DMS114 treated with DMSO at 0.1 percent for 48 hours (cell line): Measurements from ENCODE around the gene HCN2.
A peak's percentile ranks its signal among the peaks of the same experiment; 100 is the strongest.

ENCODE experiments used
- DNase-seq: peaks from one replicate; lab custom pipeline; 2025; ENCODE audit not compliant: unreplicated experiment; lab: John Stamatoyannopoulos, UW

HCN2 gene

DNA sequence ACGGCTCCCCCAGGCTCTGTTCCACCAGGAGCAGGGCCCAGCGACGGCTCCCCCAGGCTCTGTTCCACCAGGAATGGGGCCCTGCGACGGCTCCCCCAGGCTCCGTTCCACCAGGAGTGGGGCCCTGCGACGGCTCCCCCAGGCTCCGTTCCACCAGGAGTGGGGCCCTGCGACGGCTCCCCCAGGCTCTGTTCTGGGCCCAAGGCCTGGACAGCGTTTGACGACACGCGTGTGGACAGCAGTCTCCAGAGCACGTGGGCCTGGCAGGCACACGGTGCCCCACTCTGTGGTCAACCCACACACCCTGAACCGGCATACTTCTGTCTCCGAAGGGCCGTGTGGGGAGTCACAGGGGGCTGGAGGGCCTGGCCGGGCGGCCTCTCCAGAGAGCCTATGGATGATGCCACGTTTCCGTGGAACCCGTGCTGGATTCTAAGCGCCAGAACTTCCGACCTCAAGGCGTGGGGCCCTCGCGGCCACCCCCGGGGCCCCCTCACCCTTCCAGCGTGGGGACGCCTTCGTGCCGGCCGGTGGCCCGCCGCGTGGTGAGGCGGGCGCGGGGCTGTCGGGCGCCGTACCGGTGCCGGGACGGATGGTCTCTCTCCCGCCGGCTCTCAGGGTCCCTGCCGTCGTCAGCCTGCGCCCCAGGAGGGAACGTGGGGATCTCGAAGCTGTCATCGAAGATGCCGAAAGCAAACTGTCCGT is 61.6 kb downstream of the HCN2 start:
- DNase-seq: no peak

DNA sequence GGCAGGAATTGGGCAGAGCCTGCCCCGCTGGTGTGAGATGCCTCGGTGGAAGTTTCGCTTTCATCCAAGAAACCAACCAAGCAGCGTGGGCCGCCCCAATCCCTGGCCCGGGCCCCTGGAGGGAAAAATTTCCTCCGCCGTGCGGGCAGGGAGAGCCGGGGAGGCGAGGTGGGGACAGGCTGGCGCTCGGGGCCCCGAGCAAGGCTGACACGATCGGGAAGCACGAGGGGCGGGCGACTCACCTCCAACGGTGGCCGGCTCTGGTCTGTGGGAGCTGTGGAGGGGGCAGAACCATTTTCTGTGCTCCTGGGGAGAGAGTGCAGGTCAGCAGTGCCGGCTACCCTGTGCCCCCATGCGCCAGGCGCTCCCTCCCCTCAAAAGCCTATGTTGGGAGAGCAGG is 62.3 kb downstream of the HCN2 start:
- DNase-seq: no peak

DNA sequence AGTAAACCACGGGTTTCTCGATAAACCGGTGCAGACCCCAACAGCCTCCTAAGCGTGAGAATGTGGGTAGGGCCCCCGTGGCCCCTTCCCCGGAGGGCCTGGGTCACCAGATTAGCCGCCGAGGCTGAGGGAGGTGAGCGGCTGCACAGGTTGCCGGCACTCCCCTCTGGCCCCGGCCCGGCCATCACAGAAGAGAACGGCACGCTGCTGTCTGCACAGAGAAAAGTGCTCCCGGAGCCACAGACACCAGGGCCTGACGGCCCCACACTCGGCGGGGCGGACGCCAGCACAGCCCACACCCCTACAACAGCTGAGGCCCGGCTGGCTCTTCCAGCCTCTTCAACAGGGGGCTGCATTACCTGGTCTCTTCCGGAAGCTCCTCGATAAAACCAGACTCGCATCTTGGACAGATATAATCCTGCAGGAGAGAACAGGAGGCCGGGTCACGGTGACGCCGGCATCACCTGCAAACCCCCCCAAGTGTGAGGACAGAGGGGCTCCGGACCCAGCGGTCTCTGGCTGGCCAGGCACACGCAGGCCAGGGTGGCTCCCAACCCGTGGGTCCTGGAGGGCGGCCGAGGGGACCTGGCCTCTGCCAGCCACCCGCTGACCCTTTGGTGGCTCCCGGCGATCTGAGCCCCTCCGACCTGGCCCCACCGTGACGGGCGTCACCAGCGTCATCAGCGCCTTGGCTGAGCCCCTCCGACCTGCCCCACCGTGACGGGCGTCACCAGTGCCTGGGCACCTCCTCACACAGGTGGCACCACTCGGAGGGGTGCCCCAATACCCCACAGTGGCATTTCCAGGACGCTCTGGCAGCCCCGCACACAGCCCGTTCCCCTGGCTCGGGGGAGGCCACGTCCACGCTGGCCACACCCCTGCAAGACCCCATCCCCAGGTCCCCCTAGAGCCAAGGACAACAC is 63.0 kb downstream of the HCN2 start:
- DNase-seq: no peak

DNA sequence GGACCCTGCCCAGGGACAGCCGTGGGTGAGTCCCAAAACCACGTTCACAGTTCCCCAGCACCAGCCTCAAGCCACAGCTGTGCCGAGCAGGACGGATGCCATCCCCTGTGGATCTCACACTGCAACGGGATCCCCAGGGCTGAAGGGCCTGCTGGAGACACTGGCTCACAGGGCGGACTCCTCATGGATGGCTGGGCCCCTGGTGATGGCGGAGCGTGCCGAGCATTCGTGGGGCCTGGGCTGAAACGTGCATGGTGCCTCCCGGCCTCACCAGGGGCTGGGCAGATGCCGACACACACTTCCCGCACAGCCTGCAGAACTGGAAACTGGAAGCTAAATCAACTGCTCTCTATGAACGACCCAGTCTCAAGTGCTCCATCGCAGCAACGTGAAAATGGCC is 63.7 kb downstream of the HCN2 start:
- no peak for DNase-seq

DNA sequence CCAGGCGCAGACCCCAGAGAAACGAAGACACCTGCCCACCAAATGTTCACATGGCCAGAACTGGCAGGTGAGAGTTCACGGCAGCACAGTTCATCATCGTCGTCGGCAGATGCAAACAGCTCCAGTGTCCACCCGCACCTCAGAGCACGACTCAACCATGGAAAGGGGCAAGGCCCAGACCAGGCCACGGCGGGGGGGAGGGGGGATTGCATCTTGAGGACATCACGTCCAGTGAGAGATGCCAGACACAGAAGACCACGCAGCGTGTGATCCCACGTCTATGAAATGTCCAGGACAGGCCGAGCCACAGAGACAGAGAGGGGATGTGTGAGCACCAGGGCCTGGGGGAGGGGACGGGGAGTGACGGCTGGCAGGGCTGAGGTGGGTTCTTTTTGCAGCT is 66.0 kb downstream of the HCN2 start:
- DNase-seq: no peak

GRCh38 chr19:656751-657559 is 67.3 kb downstream of the HCN2 start:
- DNase-seq: no peak

- DNase-seq: no peak
Observed at GRCh38 chr19:657611-658010, 67.9 kb downstream of the HCN2 start.

- no peak for DNase-seq
Observed at GRCh38 chr19:658059-658839, 68.6 kb downstream of the HCN2 start.

GRCh38 chr19:658916-659839 is 69.5 kb downstream of the HCN2 start:
- no peak for DNase-seq

- no peak for DNase-seq
Observed at GRCh38 chr19:660793-661426, 71.2 kb downstream of the HCN2 start.

- DNase-seq: no peak
Observed at GRCh38 chr19:661427-662196, 71.9 kb downstream of the HCN2 start.

GRCh38 chr19:662207-662961 is 72.7 kb downstream of the HCN2 start:
- no peak for DNase-seq

- DNase-seq: peak; percentile 71
Observed at GRCh38 chr19:662962-663681, 73.4 kb downstream of the HCN2 start, which contains the start of gene RNF126. TSS of gene RNF126 (minus strand) at chr19:663214. CDS start at chr19:663121, 93 bp downstream.

DNA sequence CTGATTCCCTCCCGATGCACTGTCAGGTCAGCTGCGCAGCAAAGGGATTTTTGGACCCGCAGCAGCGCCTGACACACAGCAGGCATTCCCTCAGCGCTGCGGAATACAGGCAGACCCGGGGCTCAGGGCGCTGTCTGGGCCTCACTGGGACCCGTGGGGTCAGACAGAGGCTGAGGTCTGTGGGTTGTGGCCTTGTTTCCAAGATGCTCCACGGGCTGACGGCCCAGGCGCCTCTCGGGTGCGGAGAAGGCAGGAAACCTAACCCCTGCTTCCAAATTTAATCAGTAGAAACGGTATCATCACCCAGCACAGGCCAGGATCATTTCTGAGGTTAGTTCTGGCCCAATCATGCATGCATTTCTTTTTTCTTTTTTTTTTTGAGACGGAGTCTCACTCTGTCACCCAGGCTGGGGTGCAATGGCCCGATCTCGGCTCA is 74.0 kb downstream of the HCN2 start:
- no peak for DNase-seq

GRCh38 chr19:664913-665443 is 75.3 kb downstream of the HCN2 start:
- DNase-seq: peak; percentile 62
